ENCODE results near the gene TGM2. TPM values are rescaled to one million over a fixed set of nuclear protein-coding genes. Genes with fewer than 3 reads are reported as not detected.

TGM2 gene
- total RNA-seq, 2 donors from 2014 or later = 0.27 to 0.37 TPM

GRCh38 chr20:38190166-38190565 is 25.1 kb upstream of the TGM2 start:
- H3K4me1 ChIP-seq (ENCODE audit: control insufficient read depth, insufficient read depth, low read length) = no peaks in the 10 kb centered on the region
- no peak for TF ChIP-seq CTCF (conservative IDR thresholded peaks at IDR 0.05)
- H3K9me3 ChIP-seq (ENCODE audit: control insufficient read depth, low read length) = no peaks in the 10 kb centered on the region
- no peak overlapping the region for H3K4me3 ChIP-seq (ENCODE audit: low read length)
- H3K9ac ChIP-seq (ENCODE audit: extremely low read depth, low read length, poor library complexity, severe bottlenecking) = no peak overlapping the region
- no peaks in the 10 kb centered on the region for H3K27me3 ChIP-seq (ENCODE audit: control insufficient read depth, insufficient read depth, low read length, poor library complexity, severe bottlenecking)
- H3K4me1 Mint-ChIP-seq = no peaks in the 10 kb centered on the region
- H3K4me3 Mint-ChIP-seq = no peak overlapping the region
- no peaks in the 10 kb centered on the region for H3K9me3 Mint-ChIP-seq
- no peaks in the 10 kb centered on the region for H3K36me3 Mint-ChIP-seq (ENCODE audit: low read depth)
- WGBS, 2 experiments (ENCODE audit: insufficient coverage in 1 of 2, insufficient read length in 1 of 2) = 91% methylated on average over 6 of the region's 6 CpGs; no CpG with 5 or more reads in 1 of the 2 experiments
- H3K27ac ChIP-seq (ENCODE audit: low read depth, low read length) = no peak overlapping the region
- peak; percentile 14 for DNase-seq
- H3K27ac Mint-ChIP-seq = no peak overlapping the region
- H3K36me3 ChIP-seq (ENCODE audit: control insufficient read depth, insufficient read depth, low read length) = no peaks in the 10 kb centered on the region
- peaks cover under 1% of the 10 kb centered on the region for H3K27me3 Mint-ChIP-seq (ENCODE audit: insufficient read depth)

GRCh38 chr20:38187517-38187916 is 22.4 kb upstream of the TGM2 start:
- Mint-ChIP-seq H3K9me3 (no peaks in the 10 kb centered on the region), H3K36me3 (ENCODE audit: low read depth) (no peaks in the 10 kb centered on the region), H3K27ac (no peak overlapping the region), H3K4me3 (no peak overlapping the region), H3K4me1 (no peaks in the 10 kb centered on the region), H3K27me3 (ENCODE audit: insufficient read depth) (peaks cover 4% of the 10 kb centered on the region)
- H3K27me3 ChIP-seq (ENCODE audit: control insufficient read depth, insufficient read depth, low read length, poor library complexity, severe bottlenecking) = no peaks in the 10 kb centered on the region
- no peak overlapping the region for H3K4me3 ChIP-seq (ENCODE audit: low read length)
- no peak overlapping the region for H3K9ac ChIP-seq (ENCODE audit: extremely low read depth, low read length, poor library complexity, severe bottlenecking)
- WGBS, 2 experiments (ENCODE audit: insufficient coverage in 1 of 2, insufficient read length in 1 of 2) = 42 to 53% methylated on average over 3 to 5 of the region's 5 CpGs
- H3K4me1 ChIP-seq (ENCODE audit: control insufficient read depth, insufficient read depth, low read length) = no peaks in the 10 kb centered on the region
- no peaks in the 10 kb centered on the region for H3K36me3 ChIP-seq (ENCODE audit: control insufficient read depth, insufficient read depth, low read length)
- peak; percentile 76 for TF ChIP-seq CTCF (conservative IDR thresholded peaks at IDR 0.05)
- H3K9me3 ChIP-seq (ENCODE audit: control insufficient read depth, low read length) = no peaks in the 10 kb centered on the region
- peak; percentile 84 for DNase-seq
- H3K27ac ChIP-seq (ENCODE audit: low read depth, low read length) = no peak overlapping the region

GRCh38 chr20:38186788-38187221 is 21.7 kb upstream of the TGM2 start:
- H3K4me1 ChIP-seq (ENCODE audit: control insufficient read depth, insufficient read depth, low read length) = no peaks in the 10 kb centered on the region
- DNase-seq = peak; percentile 8
- 83% methylated on average over 4 of the region's 5 CpGs for WGBS, 2 experiments (ENCODE audit: insufficient coverage in 1 of 2, insufficient read length in 1 of 2)
- H3K36me3 Mint-ChIP-seq (ENCODE audit: low read depth) = no peaks in the 10 kb centered on the region
- H3K4me3 ChIP-seq (ENCODE audit: low read length) = no peak overlapping the region
- H3K4me1 Mint-ChIP-seq = no peaks in the 10 kb centered on the region
- H3K27me3 ChIP-seq (ENCODE audit: control insufficient read depth, insufficient read depth, low read length, poor library complexity, severe bottlenecking) = no peaks in the 10 kb centered on the region
- no peaks in the 10 kb centered on the region for H3K36me3 ChIP-seq (ENCODE audit: control insufficient read depth, insufficient read depth, low read length)
- TF ChIP-seq CTCF (conservative IDR thresholded peaks at IDR 0.05) = no peak
- no peak overlapping the region for H3K9ac ChIP-seq (ENCODE audit: extremely low read depth, low read length, poor library complexity, severe bottlenecking)
- H3K9me3 ChIP-seq (ENCODE audit: control insufficient read depth, low read length) = no peaks in the 10 kb centered on the region
- no peak overlapping the region for H3K27ac ChIP-seq (ENCODE audit: low read depth, low read length)
- no peak overlapping the region for H3K4me3 Mint-ChIP-seq
- H3K27me3 Mint-ChIP-seq (ENCODE audit: insufficient read depth) = peaks cover 4% of the 10 kb centered on the region
- no peaks in the 10 kb centered on the region for H3K9me3 Mint-ChIP-seq
- H3K27ac Mint-ChIP-seq = no peak overlapping the region
